ENCODE measurements around the gene CPNE2. TPM values are rescaled to one million over a fixed set of nuclear protein-coding genes. Genes with fewer than 3 reads are reported as not detected.
A peak's percentile ranks its signal among the peaks of the same experiment; 100 is the strongest.
"Not testable (repeated sequence)": the region's sequence is repeated elsewhere in the genome, so short reads cannot be mapped to it uniquely, and the experiment has no call there.

CPNE2 gene
- total RNA-seq, 1 experiment from 2014 or later, result 93.1 TPM

DNA sequence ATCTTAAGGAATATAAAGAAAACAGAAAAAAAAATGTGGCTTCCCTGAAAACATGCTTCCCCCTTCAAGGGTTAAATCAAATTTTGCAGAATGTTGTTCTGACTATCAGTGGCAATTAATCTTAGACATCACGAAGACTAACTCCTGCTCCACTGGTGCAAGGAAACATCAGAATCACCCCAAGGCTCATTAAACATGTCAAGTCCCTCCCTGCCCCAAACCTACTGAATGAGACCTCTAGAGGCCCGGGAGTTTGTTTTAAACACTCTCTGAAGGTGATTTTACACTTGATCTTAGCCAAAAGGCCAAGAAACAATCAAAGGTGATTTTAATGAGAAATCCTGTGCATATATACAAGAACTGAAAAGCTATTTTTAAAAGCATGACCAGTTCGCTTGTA, 75.2 kb downstream of the CPNE2 start:
- no peak for DNase-seq (ENCODE audit: low read depth)

DNA sequence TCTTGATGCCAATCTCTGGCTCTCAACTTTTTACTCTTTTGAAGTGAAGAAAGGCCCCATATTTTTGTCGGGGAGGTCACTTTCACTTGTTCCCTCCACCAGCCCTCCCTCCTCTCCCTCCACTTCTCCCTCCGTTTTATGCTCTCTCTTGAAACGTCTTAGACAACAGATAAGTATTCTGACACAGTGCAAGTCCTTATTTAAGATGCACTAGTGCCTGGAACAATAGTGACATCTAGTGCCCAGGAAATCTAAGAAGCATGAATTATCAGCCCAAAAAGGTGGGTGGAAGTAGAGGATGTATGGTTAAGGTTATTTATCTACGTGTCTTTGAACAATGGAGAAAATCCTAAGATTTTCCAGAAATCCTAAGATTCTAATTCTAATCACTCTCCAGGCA, 75.6 kb downstream of the CPNE2 start:
- peak; percentile 66 for DNase-seq (ENCODE audit: low read depth)

DNA sequence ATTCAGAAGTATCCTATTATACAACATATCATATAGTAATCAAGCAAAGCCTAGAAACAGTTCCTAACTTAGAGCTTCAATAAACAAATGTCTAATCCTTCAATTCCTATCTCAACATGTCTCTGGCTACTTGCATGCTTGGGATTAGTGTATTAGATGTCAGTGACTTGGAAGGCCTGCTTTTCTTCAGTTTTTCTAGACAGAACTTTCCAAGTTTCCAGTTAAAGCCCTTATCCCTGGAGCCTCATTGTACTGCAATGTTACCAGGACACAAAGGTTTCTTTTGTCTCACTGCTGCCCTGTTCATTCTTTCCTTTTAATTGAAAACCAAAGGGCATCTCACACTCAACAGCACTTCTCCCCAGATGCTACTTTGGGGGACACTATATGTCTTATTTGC, 76.9 kb downstream of the CPNE2 start:
- DNase-seq (ENCODE audit: low read depth), result no peak

DNA sequence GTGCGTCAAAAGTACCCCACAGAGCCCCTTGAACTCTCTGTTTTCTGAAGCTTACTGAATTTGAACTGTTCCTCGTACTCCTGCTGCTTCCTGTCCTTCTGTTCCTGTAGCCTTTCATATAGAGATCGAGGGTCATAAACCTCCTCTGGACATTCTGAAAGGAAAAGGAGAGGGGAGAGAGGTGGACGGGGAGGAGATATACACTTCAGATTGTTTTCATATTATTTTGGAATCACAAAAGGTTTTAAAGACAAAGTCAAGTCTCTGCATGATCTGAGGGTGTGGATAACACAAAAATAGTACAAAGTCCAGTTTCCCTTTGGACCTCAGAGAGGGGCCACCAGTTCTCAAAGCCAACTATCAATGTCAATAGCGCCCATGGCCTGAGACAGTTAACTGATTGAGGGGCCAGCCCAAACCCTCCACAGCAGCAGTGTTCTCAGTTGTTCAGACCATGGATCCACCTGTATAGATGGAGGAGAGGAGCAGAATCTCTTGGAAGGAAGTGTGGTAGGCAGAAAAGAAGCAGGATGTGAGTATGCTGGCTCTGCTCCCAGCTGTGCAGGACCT, 80.4 kb downstream of the CPNE2 start:
- DNase-seq (ENCODE audit: low read depth), result no peak

DNA sequence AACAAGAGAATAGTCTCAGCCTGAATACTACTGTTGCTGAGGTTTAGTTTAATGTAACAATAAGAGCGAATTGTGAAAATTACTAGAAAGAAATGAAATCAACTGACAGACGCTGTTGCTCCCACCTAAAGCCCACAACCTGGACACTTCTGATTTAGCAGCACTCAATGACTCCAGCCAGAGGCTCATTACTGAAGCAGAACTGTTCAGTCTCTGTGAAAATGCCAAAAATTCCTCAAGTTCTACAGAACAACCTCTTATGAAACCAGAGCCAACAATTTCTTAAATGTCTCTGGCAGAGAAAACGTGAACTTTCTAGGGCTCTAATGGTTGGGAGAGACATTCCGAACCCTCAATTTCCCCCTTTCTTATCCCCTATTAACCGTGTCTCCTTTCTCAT, 83.5 kb downstream of the CPNE2 start:
- DNase-seq (ENCODE audit: low read depth), result no peak

DNA sequence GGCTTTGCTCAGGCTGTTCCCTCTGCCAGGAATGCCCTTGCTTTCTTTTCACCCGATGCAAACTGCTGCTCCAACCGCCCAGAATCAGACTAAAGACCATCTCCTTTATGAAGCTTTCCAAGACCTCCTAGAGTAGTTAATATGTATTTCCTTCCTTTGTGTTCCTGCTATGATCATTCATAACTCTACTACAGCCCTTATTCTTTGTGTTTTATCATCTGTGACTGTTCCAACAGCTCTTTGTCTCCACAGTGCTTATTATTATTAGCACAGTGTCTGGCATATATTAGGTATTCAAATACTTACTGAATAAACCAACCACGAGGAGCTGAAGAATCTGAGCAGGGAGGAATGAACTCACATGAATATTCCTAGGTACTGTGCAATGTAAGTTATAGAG, 85.8 kb downstream of the CPNE2 start:
- DNase-seq (ENCODE audit: low read depth), result no peak

DNA sequence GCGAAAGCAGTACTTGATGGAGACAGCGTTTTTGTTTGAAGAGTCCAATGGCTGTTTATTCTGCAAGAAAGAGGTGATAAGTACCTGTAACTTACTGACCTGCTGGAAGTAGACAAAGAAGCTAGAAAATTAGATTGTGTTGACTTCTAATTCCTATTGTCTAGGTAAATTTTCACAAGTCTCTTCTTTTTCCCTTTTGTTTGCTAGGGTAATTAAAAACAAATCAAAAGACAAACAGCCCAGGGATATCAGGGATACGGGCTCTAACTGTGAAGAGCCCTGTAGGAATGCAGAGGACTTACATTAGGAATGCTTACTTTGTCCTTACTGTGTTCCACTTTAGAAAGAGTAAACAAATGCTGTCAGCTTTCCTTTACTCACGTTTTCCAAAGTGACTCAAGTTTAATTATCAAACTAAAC, 86.4 kb downstream of the CPNE2 start:
- no peak for DNase-seq (ENCODE audit: low read depth)

- no peak for DNase-seq (ENCODE audit: low read depth)
These were observed 86.9 kb downstream of the CPNE2 start for GRCh38 chr16:57179215-57179828.

DNA sequence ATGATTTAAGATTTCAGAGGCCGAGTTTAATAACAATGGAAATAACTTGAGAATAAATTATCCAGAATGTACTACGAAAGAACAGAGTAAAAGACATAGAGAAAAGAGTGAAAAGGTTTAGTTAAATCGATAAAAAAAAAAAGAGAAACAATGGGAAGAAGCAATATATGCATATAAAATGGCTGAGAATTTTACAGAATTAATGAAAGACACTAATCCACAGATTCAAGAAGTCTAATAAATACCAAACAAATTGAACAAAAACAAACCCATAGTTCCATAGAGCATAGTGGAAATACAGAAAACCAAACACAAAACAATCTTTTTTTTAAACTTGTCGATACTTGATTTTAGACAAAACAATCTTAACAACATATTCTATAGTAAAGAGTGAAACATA, 91.7 kb downstream of the CPNE2 start:
- DNase-seq (ENCODE audit: low read depth), result no peak

- DNase-seq (ENCODE audit: low read depth), result no peak
These were observed 92.6 kb downstream of the CPNE2 start for GRCh38 chr16:57184887-57185445.

- peak; percentile 77 for DNase-seq (ENCODE audit: low read depth)
These were observed 93.1 kb downstream of the CPNE2 start for GRCh38 chr16:57185446-57185944.

DNA sequence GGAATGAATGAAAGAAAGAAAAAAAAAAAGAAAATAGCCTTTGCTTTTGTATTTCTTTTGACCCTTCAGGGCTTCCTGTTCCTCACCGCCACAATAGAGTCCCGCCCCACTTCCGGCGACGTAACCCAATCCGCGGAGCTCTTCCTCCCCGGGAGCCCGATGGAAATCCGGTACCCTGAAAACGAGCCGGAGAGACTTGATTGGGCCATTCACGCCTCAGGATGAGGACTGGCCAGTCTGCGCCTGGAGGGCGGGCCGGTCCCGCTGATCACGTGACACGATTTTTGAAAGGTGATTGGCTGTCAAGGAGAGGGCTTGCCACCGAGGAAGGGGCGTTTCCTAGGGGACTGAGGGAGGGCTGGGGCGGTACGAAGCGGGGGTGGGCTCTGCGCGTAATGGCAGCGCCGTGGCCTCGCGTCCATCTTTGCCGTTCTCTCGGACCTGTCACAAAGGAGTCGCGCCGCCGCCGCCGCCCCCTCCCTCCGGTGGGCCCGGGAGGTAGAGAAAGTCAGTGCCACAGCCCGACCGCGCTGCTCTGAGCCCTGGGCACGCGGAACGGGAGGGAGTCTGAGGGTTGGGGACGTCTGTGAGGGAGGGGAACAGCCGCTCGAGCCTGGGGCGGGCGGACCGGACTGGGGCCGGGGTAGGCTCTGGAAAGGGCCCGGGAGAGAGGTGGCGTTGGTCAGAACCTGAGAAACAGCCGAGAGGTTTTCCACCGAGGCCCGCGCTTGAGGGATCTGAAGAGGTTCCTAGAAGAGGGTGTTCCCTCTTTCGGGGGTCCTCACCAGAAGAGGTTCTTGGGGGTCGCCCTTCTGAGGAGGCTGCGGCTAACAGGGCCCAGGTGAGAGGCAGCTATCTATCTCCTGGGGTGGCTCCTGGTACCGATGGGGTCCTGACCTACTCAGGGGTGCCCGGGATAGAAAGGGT, 93.8 kb downstream of the CPNE2 start, which contains the start of the genes PSME3IP1 and RSPRY1:
Gene PSME3IP1, minus strand, starts transcription at position 95 of the 927 bp plus-strand sequence. CDS start 12,185 bp downstream, outside the sequence.
Gene RSPRY1, plus strand, starts transcription at position 385 of the 927 bp plus-strand sequence. CDS start 18,330 bp downstream, outside the sequence.
- DNase-seq (ENCODE audit: low read depth), result peak; percentile 99

DNA sequence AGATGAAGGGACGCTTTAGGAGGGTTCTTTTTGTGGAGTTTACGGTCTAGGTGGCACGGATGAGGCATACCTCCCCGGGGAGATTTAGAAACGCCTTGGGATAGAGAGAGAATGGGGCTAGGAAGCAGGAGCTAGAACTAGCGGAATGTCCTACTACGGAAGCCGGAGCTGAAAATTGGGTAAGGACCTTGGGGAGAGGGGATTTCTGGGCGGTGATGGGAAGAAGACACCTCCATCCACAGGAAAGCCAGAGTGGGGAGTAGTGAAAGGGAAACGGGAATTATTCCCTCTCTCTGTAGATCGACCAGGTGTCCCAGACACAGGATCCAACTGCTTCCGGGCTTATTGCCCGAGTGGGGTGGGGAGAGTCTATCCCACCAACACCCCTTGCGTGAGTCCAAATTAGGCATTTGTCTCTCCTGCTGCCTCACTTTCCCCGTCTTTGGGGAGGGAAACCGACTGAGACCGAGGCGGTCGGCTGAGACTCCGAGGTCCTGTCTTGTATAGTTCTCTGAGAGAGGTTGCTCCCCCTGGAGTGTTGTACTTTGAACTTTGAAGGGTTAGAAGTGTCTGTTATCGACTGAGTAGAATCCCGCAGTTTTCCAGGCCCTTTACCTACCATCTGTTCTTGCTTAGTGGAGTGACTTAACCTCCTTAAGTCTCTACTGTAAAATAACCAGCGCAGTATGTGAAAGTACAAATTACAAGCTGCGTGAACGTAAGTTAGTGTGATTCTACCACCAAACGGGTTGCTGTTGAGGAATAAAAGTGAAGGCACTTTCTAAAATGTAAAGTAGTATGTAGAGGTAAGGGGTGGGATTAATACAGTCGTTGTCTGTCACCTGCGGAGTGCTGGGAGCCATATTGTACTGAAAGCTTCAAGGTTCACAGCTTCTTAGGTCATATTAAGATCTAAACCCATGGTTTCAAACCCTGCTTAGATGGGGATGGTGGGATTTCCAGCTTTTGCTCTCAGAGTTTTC, 94.8 kb downstream of the CPNE2 start:
- DNase-seq (ENCODE audit: low read depth), result peak; percentile 30

GRCh38 chr16:57187902-57188710, 95.7 kb downstream of the CPNE2 start:
- DNase-seq (ENCODE audit: low read depth), result not testable (repeated sequence)

GRCh38 chr16:57188711-57189002, 96.3 kb downstream of the CPNE2 start:
- DNase-seq (ENCODE audit: low read depth), result no peak

GRCh38 chr16:57189527-57189926, 97.1 kb downstream of the CPNE2 start:
- DNase-seq (ENCODE audit: low read depth), result not testable (repeated sequence)

- no peak for DNase-seq (ENCODE audit: low read depth)
These were observed 97.8 kb downstream of the CPNE2 start for GRCh38 chr16:57190136-57190535.

DNA sequence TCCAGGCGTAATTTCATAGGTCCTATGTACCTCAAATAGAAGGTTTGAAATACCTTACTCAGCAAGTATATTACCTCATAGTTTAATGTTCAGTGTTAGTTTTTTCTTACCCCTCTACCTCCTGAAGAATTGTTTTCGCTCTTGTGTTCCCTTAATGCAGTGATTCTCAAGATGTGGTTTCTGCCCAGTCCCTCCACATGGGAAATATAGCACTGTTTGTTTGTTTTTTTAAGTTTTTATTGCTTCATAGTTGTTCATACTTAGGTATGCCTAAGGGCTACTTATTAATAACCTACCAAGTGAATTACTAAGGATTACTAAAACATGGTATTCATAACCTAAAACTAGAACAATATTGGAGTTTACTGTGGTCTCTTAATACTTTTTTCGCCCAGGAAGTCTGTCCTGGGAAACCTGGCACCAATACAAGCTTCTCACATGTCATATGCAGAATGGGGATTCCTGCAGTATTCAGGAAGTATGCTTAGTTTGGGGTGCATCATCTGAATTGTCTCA, 98.7 kb downstream of the CPNE2 start:
- peak; percentile 35 for DNase-seq (ENCODE audit: low read depth)

DNA sequence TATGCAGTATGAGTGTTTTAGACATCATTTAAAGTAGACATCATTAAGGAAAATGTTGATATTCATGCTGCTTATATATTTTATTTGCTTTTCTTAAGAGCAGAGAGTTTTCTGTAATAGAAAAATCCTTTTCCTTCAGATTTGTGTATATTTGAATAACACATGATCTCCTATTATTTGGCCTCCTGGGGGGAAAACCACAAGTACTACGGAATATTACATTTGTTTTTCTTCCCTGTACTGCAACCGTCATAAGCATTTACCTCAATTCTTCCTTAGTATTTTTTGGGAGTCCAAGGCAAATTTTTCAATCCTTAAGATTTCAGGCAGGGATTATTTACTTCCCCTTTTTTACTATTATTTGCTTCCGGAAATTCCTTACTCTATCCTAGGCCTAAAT, 99.8 kb downstream of the CPNE2 start:
- no peak for DNase-seq (ENCODE audit: low read depth)

All from RPMI7951 (cell line).